Suppressor macrophage treated with lipopolysaccharide for 4 hours (primary cell): Measurements from ENCODE around the gene JAKMIP2.
"Not testable (repeated sequence)": the region's sequence is repeated elsewhere in the genome, so short reads cannot be mapped to it uniquely, and the experiment has no call there.

Experiments used
- DNase-seq: peaks from one replicate; pipeline ENCODE4 v3.0.0-alpha.2; 2020

Gene JAKMIP2

DNA sequence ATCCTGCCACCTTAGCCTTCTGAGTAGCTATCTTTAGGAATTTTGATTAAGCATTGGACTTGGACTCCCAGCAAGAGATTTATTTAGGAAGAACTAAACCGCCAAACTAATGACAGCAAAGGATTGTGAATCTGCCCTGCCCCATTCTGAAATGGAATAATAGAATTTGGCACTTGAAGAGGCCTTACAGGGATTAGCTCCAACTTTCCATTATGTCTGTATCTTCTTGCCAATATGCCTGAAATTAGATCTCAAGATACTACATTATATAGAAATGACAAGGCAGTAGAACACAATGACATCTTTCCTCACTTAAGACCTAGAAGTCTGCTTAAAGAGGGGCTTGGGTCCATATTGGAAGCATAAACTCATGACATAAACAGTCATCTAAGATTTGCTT, 195.7 kb downstream of the JAKMIP2 start:
- DNase-seq: no peak

DNA sequence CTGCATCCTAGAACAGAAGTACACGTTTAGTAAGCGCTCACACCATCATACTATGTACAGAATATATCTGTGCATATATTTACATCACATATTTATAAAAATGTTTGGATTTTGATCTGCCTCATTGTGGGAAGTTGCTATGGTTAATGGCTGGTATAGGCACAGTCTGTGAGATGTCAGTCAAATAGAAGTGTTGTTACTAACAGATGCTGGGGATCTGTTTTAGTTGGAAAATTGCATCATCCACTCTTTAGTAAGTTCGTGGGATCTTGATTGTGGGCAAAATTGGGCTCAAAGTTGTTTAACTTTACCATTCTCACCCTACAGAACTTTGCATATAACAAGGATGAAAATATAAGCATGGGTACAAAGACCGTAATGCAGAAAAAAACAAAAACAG, 196.3 kb downstream of the JAKMIP2 start:
- DNase-seq: no peak

DNA sequence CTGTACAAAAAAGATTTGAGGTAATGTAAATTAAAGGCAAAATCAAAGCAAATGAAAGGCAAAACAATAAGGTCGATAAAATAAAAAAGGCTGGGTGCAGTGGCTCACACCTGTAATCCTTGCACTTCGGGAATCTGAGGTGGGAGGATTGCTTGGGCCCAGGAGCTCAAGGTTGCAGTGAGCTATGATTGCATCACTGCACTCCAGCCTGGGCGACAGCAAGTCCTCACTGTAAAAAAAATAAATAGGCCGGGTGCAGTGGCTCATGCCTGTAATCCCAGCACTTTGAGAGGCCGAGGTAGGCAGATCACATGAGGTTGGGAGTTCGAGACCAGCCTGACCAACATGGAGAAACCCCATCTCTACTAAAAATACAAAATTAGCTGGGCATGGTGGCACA, 200.3 kb downstream of the JAKMIP2 start:
- DNase-seq: not testable (repeated sequence)

DNA sequence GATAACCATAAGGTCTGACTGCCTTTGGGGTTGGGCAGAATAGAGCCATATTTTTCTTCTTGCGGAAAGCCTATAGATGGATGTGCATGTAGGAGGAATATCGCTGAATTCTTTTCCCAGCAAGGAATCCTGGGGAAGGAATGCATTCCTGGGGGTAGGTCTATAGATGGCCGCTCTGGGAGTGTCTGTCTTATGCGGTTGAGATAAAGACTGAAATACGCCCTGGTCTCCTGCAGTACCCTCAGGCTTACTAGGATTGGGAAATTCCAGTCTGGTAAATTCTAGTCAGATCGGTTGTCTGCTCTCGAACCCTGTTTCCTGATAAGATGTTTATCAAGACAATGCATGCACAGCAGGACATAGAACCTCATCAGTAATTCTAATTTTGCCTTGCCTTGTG, 202.1 kb downstream of the JAKMIP2 start:
- DNase-seq: not testable (repeated sequence)

DNA sequence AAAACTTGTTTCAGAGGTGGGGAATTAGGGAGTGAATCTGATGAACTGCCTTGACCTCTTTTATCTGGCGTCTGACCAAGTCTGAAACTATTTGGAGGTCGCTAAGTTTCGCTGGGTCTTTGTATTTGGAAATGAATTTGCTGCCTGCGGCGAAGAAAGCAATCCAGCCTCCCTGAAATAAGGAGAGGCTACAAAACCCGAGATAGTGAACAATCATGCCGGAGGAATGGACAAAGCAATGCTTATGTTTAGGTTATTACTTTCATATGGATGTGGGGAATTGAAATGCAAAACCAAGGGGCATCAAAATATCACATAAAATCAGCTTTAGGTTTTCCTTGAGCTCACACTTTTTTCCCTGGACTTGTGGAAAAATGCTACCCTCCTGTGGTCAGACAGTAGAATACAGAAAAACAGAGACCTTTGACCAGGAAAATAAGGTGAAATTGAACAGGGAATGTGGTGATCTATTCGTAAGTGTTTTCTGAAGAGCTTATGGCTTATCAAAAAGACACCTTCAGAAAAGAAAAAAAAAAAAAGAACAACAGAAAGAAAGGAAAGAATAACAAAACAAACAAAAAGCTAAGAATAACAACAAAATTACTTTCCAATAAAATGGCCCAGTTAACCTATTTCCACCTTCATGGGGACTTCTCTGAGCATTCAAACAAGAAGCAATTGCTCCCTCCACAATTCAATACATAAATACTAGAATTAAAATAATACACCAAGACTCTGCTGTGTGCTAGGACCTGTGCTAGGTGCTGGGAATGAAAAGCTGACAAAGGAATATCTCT, 204.1 kb downstream of the JAKMIP2 start:
- peak; percentile 40 for DNase-seq

DNA sequence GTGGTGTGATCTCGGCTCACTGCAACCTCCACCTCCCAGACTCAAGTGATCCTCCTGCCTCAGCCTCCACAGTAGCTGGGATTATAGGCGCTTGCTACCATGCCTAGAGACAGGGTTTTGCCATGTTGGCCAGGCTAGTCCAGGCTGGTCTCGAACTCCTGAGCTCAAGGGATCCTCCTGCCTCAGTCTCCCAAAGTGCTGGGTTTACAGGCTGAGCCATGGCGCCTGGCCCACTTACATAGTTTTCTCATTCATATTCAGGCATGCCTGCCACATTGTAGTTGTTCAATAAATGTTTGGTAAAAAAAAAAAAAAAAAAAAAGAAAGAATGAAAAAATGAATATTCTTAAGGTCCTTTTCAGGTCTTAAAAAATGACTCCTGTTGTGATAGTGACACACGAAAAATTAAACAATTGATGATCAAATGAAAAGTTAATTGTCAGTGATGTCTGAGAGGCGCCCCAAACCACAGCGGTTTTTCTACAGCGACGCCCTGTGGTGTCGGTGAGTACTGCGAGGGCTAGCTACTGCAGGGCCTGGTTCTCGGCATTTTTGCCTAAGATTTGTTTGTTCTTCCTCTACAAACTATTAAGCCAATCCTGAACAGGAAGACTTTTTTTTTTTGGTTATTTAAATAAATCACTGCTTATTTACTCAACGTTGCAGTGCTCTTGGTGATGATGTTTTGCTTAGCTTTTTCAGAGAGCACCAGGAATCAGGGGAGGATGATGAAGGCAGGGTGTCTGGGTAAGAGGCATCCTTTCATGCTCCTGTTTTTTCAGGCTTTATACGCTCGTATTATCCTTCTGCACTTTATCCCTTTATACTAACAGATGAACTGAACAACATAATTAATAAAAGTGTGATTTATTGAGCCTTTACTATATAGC, 205.6 kb downstream of the JAKMIP2 start:
- peak; percentile 61 for DNase-seq

DNA sequence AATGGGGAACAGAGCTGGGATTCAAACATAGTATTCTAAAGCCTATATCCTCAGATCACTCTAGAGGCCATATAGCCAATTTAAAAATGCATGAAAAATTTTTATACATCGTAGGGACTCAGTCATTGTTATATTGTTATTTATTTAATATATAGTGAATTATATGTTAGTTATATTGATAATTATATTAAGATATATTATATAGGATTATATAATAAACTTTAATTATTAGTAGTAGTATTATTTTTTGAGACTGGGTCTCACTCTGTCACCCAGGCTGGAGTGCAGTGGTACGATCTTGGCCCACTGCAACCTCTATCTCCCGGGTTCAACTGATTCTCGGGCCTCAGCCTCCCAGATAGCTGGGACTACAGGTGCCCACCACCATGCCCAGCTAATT, 206.9 kb downstream of the JAKMIP2 start:
- no peak for DNase-seq

DNA sequence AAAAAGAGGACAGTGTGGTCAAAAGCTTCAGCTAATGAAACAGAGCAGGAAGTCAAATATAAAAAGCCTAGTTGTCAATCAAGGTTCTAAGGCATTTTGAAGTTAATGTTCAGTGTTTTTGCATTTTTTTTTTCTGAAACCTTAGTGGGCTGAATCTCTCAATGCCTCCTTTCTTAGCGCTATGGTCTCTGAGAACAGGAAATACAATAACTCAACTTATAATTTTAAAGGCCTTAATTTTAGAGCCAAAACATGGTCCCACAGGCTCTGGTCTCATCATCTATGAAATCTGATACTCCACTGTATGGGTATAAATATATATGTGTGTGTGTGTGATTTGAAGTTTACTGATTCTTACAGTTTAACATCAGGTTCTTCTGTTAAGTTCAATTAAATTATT, 209.3 kb downstream of the JAKMIP2 start:
- DNase-seq: no peak

DNA sequence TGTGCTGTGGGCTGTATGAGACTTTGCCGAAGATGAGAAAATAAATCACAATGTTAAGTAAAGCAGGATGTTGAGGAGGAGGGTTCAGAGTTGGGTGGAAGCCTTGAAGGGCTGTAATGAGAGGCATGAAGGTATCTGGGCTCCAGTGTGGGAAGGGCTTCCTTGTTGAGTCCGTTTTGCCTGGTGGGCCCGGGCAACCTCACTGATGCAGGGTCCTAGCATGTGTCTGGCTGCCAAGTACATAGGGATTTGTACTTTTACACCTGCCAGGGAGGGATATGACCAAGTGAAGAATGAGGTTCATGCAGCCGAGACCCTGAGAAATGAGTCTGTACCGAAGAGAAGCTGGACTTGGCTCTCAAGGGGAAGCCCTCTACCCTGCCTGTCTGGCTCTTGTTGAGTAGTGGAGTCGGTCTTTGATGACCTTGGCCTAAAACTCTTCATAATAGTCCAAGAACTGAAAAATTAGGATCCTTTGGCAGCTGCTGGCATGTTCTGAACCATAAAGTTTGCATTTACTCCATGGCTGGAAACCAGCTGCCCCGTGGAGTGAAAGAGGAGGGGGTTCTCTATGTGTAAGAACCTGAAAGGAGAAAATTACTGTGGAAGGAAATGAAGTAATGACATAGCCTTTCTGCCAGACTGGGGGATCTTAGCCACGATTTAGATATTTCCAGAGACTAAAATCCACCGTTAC, 213.7 kb downstream of the JAKMIP2 start:
- DNase-seq: no peak

DNA sequence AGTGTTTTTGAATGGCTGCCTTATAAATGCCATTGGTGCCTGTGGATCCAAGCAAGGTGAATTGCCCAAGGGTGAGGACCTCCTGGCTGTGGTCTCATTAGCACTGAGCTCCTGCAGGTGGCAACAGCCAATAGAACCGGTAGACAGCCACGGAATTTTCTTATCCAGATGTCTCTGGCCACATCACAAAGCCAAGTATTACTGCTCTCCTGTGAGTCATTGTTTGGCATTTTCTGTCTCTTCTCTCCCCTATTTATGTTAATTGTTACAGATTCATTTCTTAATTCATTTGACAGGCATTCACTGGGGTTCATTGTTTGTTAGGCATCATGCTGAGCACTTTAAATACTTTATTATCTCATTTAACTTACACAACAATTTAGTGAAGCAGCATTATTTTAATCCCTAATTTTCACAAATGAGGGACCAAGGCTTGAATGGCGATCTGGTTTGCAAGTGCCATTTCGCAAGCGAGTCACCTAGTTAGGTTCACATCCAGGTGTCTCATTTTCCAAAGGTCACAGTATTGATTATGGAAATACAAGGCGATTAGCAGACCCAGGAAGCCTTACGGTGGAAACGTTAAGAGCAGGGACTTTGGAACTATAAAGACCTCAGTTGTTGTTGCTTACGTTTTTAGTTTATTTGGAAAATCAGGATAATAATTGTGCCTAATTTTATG, 214.5 kb downstream of the JAKMIP2 start:
- no peak for DNase-seq

DNA sequence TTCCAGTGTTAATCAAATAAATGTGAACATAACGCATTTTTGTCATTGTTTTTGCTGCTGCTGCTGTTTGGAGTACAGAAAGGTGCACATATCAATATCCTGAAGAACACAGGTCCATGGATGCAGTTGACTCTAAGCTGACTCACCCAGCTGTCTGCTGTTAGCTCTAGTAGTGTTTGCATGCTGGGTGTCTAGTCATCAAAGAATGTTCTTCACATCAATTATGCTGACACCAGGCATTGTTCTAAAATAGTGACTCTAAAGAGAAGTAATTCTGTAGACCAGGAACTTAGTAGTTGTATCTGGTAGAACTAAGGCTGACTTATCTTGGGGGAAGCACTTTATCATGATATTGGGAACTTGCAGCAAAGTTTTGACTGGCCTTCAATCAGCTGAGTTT, 217.0 kb downstream of the JAKMIP2 start:
- peak; percentile 6 for DNase-seq

DNA sequence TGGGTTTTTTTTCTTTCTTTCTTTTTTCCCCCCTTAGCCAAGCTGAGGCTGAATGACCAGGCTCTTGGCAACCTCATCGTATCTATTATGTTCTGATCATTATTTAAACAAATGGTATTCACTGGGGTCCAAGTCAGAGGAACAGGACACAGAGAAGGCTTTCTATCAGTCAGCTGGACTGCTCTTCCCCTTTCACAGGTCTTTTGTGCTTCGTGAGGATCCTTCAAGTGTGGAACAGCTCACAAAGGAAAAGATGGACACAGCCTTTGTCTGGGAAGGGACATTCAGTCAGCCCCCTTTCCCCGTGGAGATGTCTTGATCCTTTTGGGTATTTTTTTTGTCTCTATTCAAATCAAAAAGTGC, 218.4 kb downstream of the JAKMIP2 start:
- no peak for DNase-seq

DNA sequence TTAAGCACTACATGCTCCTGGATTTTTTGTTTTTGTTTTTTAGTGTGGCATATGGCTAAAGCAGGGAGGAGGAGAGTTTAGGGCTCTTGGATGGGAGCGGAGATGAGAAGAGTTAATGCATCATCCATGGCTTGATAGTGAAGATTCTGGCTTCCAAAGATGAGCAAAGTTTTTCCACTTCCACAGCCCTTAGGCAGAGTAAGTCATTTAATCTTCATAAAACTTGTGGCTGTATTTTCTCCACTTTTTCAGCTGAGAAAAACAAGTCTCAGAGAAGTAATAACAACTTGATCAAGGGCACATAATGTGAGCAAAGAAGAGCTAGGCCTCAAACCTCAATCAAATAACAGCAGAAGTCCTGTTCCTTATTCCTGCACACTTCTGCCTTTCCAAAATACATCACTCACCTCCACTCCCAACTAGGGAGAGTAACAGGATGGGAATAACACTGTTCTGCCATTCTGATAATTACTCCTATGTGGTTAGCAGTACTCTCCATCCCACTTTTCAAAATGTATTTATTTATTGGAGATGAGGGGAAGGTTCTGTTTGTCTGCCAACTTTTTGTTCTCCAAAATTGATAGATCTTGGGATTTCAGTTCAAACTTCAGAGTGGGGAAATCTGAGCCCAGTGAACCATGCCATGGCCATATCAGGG, 218.9 kb downstream of the JAKMIP2 start:
- DNase-seq: no peak

DNA sequence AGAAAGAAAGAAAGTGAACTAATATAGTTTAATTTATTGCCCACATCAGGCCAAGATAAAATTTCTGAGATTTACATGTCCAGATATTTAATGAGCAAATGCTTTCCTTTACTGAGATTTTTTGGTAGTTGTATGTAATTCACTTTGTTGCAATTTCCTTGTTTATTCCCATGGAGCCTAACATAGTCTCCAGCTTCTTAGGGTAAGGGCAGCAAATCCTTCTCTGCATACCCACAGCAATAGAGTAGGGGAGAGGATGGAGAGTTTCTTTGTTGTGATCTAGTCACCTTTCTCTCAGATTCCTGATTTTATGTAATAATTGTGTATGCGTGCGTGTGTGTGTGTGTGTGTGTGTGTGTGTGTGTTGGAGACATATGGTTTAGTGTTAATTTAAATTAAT, 221.1 kb downstream of the JAKMIP2 start:
- no peak for DNase-seq

DNA sequence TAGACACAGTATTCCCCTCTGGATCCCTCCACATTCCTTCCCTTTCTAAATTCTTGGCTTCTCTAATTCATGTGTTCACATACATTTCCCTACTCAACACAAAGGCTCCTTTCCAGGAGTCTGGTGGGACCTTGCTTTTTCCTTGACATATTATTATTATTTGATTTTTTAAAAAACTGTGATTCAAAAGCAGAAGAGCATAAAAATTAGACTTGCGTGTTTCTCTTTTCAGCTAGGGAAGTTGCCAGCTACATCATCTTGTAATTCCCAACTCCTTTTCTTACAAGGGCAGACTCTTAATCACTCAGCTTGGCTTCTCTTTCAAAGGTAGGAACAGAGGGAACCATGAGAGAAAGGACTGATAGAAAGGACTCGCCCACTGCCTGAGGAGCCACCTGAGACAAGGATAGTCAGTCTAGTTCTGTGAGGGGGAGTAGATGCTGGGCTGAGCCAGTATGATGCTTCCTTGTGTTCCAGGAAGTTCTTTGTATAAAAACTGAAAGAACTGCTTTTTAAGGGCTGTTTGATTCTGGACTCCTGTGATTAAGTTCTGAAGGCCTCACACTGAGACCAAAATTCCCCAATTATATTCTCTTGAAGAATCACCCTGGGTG, 221.7 kb downstream of the JAKMIP2 start:
- no peak for DNase-seq

DNA sequence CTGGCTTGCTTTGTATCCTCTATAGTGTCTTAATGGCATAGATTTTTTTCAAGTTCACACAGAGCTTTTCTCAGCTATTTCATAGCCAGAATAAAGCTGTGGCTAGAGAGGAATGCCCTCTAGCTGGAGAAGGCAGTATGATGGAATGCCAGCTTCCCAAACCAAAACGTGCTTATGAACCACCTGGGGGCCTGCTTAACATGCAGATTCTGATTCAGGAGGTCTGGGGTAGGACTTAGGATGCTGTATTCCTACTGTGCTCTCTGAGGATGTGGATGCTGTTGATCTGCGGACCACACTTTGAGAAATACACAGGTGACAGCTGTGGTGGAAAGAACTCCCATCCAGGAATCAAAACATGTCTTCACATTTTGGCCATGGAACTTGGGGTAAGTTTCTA, 222.8 kb downstream of the JAKMIP2 start:
- DNase-seq: no peak

DNA sequence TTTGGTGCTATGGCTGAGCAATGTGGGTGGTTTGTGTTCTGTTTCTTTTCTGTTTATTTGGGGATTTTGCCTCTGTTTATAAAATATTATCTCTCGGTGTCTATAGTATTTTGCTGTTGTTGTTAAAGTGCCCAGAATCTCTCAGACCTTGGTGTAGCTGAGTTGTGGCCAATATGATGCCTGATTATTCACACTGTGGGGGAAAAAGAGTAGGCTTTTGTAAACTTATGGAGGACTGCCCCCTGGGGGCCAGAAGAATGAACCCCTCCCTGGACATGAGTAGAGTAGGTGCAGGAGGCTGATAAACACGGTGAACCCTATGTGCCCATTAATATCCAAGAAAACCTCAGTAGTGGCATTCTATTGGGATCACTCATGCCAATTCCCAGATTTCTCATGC, 223.7 kb downstream of the JAKMIP2 start:
- peak; percentile 59 for DNase-seq

DNA sequence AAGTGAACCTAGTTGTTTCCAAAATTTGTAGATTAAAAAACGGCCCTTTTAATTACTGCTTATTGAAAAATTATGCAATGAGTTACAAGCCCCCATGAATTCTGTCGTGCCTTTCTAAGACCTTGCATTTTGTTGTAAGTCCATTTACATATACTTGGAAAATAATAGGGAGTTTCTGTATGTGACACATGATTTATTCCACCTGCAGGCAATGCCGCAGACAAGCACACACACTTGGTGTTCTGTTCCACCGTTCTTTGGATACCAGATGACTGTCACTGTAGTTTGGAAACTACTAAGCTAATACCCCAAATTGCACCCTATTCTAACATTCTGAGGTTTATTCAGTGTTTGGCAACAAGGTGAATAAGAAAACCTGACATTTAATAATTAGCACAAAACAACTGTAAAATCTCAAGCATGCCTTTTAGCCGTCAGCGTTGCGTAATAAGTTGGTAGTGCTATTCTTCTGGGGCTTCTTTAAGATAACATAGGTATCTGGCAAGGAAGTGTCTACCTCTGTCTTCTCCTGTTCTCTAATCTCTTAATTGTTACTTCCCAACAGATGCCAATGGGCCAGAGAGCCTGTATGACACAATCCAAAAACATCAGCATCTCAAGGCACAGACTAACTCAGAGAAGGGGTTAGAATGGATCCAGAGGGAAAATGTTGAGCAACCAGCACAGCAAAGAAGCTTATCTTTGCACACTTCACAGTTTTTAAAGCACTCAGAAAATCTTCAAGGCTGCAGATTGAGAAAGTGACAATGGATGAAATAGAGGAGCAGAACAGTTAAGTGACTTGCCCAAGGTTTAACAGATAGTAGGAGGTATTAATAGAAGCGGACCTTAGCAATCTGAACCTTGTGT, 224.4 kb downstream of the JAKMIP2 start:
- DNase-seq: no peak

DNA sequence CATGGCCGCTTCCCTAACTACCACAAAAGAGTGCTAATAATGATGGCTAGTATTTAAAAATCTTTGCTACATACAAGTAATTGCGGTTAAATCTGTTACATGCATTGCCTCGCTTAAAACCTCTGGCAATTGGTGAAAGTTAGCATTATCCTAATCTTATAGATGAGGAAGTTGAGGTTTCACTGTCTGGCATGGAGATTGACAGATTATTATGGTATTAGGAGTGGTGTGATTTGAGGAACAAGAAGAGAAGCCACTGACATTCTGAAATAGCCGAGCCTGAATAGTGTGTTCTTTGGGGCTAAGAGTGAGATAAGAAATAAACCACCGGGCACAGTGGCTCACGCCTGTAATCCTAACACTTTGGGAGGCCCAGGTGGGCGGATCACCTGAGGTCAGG, 227.4 kb downstream of the JAKMIP2 start:
- DNase-seq: no peak

DNA sequence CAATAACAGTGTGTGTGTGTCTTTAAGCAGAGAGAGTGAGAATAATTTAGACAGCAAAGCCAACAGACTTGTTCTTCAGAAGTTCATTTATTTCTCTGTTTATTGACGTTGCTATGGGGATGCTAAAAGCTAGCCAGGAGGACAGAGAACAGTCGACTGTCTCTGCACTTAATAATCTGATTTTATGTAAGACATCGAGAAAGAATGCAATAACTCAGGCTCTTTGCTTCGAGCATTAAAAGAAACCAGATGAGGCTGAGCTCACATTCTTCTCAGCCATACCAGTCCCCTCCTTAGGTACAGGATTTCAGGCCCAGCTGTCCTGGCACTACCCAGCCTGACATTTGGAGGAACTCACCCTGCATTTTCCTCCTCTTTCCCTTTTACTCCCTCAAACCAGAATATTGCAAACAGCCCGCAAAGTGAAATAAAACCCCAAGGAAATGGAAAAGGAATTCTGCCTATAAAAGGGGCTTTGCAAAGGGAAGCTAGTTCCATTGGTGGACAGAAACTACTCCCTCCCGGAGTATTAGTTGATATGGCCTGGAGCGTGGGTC, 228.2 kb downstream of the JAKMIP2 start:
- no peak for DNase-seq

DNA sequence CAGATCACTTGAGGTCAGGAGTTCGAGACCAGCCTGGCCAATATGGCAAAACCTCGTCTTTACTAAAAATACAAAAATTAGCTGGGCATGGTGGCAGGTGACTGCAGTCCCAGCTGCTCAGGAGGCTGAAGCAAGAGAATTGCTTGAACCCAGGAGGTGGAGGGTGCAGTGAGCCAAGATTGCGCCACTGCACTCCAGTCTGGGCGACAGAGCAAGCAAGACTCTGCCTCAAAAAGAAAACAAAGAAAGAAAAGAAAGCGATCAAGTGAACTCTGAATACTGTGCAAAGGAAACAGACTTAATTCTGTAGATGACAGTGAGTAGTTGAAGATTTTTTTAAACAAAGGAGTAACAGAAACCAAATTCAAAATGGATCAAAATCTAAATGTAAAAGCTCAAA, 228.7 kb downstream of the JAKMIP2 start:
- DNase-seq: not testable (repeated sequence)
